HEK293T (cell line): ENCODE data around the gene CRCP.

Source experiments
- FOXA1 ChIP-seq: fragments of 450-650 bp; IDR thresholded peaks from 2 replicates; pipeline ENCODE4 v1.6.1; 2016; ENCODE audit warnings: mild to moderate bottlenecking
- FOXM1 ChIP-seq: fragments of 450-650 bp; IDR thresholded peaks from 2 replicates; pipeline ENCODE4 v1.6.1; 2017; ENCODE audit warnings: mild to moderate bottlenecking, borderline replicate concordance
- HDGF ChIP-seq: fragments of 450-650 bp; IDR thresholded peaks from 2 replicates; pipeline ENCODE4 v1.6.1; 2017; ENCODE audit warnings: antibody characterized with exemption, borderline replicate concordance

GRCh38 chr7:66163186-66163610 is 48.6 kb downstream of the CRCP start:
- TF ChIP-seq HDGF (no peak), FOXA1 (no peak), FOXM1 (no peak)
